HG03135 (cell line): ENCODE results near the gene TET1.
"Not testable (repeated sequence)": the region's sequence is repeated elsewhere in the genome, so short reads cannot be mapped to it uniquely, and the experiment has no call there.

Experiments used
- ATAC-seq: cut with Tn5 transposase; IDR thresholded peaks from one replicate; pipeline ENCODE4 v1.9.1; 2021; ENCODE audit warnings: mild to moderate bottlenecking, moderate library complexity; ENCODE audit not compliant: unreplicated experiment

TET1 gene

DNA sequence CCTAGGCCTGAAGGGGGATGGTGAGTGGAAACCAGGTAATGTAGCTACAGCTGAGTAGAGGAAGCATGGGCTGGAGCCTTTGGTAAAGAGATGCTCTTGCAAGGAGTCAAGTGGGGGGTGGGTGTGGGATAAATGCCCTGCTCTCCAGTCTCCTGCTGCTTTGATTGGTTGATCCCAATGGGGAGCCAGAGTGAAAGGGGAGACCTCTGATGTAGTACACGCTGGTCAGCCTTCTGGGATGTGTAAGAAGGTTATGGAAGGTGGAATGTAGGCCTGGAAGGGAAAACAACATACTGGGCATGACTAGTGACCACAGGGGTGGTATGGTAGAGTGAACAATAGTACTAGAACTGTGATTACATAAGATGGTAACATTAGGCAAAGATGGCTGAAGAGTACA is 44.3 kb downstream of the TET1 start:
- ATAC-seq, result no peak

DNA sequence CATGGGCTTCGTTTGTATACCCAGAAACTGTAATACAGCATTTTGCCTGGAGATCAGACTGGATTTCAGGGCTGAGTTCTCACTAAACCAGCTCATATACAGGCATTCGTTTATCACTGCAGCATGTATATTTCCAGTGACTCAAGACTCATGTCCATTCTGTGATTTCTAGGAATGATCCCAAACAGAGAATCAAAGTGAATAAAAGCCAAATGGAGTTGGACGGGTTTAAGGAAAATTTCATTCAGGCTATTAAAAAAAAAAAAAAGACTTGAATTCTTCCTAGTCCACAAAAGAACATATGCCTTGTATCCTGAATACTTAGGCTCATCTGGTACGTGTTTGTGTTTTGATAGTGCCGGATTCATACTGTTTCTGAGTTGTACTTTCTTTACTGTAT is 46.8 kb downstream of the TET1 start:
- no peak for ATAC-seq

DNA sequence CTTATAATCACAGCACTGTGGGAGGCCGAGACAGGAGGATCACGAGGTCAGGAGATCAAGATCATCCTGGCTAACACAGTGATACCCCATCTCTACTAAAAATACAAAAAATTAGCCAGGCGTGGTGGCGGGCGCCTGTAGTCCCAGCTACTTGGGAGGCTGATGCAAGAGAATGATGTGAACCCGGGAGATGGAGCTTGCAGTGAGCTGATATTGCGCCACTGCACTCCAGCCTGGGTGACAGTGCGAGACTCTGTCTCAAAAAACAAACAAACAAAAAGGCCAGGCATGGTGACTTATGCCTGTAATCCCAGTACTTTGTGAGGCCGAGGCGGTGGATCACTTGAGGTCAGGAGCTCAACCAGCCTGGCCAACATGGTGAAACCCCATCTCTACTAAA is 49.9 kb downstream of the TET1 start:
- not testable (repeated sequence) for ATAC-seq

DNA sequence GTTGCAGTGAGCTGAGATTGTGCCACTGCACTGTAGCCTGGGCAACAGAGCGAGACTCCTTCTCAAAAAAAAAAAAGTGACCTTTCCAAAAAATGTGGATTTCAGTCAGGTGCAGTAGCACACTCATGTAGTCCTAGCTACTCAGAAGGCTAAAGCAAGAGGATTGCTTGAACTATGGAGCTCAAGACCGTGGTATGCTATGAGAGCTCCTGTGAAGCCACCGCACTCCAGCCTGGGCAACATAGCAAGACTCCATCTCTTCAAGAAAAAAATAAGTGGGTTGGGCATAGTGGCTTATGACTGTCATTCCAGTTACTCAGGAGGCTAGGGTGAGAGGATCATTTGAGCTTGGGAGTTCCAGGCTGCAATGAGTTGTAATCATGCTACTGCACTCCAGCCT is 51.1 kb downstream of the TET1 start:
- no peak for ATAC-seq

DNA sequence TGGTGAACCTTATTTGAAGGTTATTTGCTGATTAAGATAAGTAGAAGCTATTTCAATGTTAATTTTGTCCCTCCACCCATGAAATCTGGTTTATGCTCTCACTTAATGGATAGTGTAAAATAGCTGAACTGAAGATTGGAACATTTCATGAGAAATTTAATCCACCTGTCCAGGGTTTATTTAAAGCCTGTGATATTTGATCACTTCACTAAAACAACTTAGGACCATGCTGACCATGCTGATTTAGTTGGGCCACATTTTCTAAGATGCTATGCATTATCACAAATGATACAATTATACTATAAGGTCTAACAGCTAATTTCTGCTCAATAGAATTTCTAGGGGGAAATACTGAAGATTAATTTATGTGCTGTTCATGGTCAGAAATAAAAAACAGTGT is 53.8 kb downstream of the TET1 start:
- not testable (repeated sequence) for ATAC-seq

DNA sequence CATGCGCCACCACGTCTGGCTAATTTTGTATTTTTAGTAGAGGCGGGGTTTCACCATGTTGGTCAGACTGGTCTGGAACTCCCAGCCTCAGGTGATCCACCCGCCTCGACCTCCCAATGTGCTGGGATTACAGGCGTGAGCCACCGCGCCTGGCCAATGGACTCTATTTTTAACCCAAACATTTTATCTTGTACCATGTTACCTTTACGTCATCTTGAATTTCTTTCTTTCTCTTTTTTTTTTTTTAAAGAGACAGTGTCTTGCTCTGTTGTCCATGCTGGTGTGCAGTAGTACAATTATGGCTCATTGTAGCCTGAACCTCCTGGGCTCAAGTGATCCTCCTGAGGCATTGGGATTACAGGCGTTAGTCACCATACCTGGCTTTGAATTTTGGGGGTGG is 57.6 kb downstream of the TET1 start:
- ATAC-seq, result not testable (repeated sequence)

DNA sequence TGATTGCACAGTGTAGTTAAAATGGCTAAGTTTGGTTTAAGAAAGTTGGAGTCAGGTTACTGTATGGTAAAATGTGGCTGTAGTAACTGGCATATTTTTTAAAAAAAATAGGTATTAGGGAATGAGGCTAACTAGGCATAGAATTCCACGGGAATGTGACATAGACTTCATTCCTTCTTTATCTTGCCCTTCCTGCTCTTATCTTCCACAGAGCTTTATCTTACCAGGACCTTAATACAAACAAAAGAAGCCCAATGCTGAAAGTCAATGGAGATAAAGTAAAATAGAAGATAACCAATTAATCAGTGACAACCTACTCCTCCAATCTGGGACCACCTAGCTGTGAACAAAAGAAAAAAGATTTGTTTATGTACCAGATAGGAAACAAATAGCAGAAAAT is 58.1 kb downstream of the TET1 start:
- no peak for ATAC-seq

DNA sequence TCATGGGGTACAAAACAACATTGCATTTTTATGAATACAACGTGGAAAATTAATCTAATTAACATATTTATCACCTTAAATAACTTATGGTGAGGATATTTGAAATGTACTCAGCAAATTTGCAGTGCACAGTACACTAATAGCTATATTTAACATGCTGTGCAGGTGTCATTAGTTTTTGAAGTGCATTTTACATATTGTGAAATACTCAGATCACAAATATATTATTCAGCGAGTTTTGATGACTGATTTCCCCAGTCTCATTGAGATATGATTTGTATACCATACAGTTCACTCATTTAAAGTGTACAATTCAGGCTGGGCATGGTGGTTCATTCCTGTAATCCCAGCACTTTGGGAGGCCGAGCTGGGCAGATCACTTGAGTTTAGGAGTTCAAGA is 59.5 kb downstream of the TET1 start:
- ATAC-seq, result no peak

DNA sequence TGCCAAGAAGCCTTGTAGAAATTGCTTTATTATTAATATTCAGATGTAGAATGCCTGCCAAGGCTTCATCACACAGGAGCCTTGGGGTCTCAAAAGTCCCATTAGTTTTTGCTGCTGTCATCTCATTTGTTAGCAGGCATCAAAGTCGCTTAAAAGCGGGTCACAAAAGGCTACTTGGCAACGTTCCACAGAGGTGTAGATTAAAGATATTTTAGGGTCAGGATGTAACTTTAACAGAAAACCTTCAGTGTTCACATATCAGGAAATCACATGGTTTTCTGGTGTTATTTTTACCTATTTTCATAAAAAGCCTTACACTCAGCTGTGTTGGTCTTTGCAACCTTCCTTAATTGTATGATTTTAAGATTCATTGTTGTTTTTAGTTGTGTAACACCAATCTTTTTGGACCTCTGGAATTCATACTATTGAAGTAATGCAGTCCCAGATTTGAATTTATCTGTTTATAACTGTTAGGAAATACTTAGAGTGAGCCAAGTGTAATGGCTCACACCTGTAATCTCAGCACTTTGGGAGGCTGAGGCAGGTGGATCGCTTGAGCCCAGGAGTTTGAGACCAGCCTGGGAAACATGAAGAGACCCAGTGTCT is 65.3 kb downstream of the TET1 start:
- ATAC-seq, result no peak

DNA sequence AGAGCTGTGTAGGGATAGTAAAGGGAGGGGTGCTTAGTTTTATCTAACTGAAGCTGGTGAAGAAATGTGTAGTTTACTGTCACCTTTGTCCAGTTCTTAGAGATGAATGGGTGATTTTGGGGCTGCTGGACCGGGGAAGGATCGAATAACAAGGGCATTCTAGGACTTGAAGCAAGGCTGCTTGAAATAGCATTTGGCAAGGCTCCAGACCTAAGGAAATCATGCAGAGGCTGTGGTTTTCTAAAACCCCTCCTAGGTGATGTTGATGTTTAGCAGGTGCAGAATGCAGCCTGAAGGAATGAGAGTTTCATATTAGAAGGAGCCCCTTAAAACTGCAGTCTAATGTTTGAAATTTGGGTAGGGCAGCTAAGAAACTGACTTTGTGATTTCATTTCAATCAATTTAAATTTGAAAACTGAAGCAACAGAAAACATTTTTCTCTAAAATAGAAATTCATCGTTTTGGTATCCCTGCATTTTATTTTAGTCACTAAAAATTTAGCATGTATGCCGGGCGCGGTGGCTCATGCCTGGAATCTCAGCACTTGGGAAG is 68.5 kb downstream of the TET1 start:
- no peak for ATAC-seq

DNA sequence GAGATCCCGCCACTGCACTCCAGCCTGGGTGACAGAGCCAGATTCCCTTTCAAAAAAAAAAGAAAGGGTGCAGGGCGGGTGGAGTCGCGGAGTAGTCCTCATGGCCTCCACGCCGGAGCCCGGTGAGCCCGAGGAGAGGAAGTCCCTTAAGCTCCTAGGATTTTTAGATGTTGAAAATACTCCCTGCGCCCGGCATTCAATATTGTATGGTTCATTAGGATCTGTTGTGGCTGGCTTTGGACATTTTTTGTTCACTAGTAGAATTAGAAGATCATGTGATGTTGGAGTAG is 72.1 kb downstream of the TET1 start:
- not testable (repeated sequence) for ATAC-seq

DNA sequence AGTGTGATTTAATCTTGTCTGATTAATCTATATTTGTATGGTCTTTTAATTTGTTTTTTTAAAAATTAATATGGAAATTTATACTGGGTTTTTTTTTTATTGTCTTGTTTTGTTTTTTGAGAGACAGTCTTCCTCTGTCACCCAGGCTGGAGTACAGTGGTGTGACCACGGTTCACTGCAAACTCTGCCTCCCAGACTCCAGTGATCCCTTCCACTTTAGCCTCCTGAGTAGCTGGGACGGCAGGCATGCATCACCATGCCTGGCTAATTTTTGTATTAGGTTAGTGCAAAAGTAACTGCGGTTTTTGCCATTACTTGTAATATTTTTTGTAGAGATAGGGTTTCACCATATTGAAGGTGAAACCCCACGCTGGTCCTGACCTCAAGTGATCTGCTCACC is 73.1 kb downstream of the TET1 start:
- no peak for ATAC-seq

DNA sequence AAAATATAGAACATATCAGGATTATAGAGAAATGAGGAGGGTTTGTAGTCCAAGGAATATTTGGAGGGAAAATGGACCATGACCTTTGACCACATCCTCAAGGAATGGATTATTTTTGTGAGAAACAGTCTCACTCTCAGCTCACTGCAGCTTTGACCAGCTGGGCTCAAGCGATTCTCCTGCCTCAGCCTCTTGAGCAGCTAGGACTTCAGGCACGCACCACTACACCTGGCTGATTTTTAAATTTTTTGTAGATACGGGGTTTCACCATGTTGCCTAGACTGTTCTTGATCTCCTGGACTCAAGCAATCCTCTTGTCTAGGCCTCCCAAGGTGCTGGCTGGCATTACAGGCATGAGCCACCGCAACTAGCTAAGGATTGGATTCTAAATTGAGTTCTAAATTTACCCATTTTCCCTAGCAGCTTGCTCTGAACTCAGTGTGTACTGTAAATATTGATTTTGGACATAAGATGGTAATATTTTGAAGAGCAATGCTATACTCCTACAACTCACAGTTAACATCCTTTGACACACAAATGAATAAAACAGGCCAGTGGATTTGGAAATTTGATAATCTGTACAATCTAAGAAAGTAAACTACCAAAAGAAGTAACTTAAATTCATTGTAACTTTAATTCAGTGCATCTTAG is 73.8 kb downstream of the TET1 start:
- no peak for ATAC-seq

DNA sequence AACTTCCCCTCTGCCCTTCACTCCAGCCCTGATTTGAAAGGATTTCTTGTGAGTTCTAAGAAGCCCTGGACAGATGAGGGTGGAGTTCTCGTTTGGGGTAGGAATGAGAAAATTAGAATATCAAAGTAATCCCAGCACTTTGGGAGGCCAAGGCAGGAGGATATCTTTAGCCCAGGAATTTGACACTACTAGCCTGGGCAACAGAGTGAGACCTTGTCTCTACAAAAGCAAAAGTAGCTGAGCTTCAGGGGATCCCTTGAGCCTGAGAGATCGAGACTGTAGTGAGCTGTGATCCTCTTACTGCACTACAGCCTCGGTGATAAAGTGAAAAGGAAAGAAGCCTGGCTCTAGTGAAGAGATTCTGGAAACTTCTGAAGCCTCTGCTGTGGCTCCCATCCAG is 76.2 kb downstream of the TET1 start:
- no peak for ATAC-seq

DNA sequence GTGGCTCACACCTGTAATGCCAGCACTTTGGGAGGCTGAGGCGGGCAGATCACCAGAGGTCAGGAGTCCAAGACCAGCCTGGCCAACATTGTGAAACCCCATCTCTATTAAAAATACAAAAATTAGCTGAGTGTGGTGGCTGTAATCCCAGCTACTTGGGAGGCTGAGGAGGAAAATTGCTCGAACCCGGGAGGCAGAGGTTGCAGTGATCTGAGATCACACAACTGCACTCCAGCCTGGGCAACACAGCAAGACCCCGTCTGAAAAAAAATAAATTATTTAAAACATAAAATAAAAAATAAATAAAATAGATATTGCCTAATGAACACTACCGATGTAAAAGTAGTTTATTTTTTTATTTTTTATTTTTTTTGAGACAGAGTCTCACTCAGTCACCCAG is 83.4 kb downstream of the TET1 start:
- ATAC-seq, result not testable (repeated sequence)

DNA sequence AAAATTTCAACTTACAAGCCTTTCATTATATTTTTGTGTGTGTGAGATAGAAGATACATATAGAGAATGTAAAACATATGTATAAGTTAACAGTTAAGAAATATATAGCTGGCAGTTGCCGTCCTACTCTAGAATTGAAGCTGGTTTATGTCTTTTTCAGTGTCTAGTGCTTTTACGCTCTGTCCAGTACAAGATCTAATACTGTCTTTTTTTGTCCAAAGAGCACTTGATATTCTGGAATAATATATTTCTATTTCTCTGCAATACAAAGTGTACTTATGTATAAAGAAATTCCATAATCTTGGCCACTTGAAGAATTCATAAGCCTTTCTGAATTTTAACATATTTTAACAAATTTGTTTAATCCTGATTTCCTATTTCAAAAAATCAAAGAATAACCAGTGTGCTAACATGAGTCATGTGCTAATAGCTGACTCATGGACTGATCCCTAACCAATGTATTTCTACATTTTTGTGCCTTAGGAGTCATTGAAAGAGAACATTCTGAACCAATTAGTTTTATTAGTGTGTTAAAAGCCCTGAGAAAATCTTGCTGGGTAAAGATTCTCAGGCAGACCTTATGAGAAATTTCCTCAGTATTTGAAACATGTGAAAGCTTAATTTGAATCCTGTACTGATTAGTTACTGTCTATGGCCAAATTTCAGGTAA is 87.7 kb downstream of the TET1 start:
- no peak for ATAC-seq

DNA sequence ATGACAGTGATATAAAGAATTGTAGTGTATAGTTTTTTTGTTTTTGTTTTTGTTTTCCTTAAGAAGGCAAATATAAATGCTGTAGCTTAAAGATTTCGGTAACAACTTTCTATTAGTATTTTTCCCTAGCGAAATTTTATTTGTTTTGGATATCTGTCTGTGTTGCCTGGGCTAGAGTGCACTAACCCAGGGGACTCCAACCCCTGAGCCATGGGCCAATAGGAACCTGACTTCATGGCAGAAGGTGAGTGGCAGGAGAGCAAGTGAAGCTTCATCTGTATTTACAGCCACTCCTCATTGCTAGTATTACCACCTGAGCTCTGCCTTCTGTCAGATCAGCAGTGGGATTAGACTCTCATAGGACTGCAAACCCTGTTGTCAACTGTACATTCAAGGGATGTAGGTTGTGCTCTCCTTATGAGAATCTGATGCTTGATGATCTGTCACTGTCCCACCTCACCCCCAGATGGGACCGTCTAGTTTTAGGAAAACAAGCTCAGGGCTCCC is 95.5 kb downstream of the TET1 start:
- ATAC-seq, result no peak

DNA sequence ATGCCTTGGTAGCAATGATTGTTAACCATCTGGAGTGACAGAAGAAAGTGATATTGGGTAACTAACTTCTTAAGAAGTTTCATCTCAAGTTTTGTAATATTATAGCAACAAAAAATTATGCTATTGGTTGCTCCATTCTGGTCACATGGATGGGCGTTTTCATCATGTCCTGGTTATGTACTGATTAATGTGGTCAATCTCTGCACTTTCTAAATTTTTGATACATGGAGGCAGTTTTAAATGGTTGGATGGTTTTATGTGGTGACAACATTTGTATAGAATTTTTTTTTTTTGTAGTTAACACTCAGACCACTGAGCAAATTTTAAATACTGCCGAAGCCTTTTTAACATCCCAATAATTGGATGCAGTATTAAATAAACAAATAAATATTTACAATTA is 105.7 kb downstream of the TET1 start:
- ATAC-seq, result no peak

DNA sequence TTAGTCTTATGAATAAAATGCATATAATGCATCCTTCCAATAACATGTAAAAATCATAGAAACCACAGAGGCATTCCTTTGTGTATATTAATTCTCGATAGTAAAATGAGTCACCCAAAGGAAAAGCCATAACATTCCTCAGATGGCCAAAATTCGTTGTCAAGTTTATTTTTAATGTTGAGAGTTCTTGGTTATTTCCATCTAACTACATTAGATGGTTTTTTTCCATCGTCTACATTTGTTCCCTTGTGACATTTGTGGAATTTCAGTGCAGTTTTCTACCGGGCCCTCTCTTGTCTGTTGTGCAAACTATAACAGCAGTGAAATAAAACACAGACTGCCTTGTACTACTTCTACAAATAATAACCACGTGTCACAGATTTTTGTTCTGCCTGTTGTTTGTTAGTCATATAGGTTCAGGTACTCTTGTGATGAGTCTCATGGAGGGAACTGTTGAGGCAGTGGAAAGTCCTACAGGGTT is 106.2 kb downstream of the TET1 start:
- no peak for ATAC-seq

DNA sequence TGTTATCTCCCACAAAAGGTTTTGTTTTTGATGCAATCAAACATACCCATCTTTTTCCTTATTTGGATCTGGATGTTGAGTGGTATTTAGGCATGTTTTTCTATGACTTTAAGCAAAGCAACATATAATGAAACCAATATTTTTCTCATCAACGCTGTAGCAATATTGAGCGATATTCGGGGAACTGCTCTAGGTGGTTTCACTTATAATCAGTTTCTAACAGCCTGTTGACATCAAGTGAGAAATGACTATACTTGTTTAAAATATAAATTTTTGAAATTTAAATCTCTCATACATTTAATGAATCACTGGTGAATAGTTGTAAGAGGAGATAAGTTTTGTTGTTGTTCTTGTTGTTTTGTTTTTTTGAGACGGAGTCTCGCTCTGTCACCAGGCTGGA is 108.1 kb downstream of the TET1 start:
- ATAC-seq, result no peak

DNA sequence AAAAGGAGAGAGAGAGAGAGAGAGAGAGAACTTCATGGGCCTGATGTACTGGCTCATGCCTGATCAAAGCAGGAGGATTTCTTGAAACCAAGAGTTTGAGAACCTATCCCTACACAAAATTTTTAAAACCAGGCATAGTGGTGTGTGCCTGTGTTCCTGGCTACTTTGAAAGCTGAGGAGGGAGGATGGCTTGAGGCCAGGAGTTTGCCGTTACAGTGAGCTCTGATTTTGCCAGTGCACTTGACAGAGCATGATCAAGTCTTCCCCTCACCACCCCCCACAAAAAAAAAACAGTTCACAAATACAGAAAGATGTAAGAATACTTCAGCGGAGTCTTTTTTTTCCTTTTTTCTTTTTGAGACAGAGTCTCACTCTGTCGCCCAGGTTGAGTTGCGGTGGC is 108.8 kb downstream of the TET1 start:
- no peak for ATAC-seq

DNA sequence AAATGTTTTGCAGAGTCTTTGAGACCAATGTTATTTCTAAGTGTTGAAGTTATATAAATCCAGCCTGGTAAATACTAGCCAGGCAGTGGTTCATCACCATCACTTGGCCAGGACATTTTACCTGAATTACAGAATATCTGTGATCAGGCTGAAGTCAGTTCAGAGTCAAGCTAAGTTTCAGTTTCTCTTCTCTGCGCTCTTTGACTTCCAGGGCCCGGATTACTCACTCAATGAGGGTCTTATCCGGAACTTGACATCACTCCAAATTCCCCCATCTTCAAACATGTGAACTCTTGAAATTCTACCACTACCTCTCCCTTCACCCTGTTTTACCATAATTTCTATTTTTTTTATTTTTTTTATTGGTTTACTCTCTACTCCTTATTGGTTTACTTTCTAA is 124.3 kb downstream of the TET1 start:
- no peak for ATAC-seq
